Activated CD8-positive, alpha-beta T cell treated with anti-CD3 and anti-CD28 coated beads for 36 hours (primary cell): ENCODE measurements around the gene SFT2D3. TPM values are rescaled to one million over a fixed set of nuclear protein-coding genes. Genes with fewer than 3 reads are reported as not detected.

ENCODE experiments used
- ATAC-seq: fragments of 200-7000 bp; cut with Tn5 transposase; one replicate; pipeline ENCODE4 v1.10.0; 2021; ENCODE audit warnings: mild to moderate bottlenecking, moderate library complexity
- CTCF ChIA-PET: fragments of 350-600 bp; sonication (Branson Sonifier 250); formaldehyde crosslinking; loops from one replicate; lab custom pipeline; 2021; ENCODE audit warnings: antibody characterized with exemption; lab: Charles Lee
- POLR2A ChIA-PET: fragments of 350-600 bp; sonication (Branson Sonifier 250); formaldehyde crosslinking; loops from one replicate; lab custom pipeline; 2021; ENCODE audit warnings: antibody characterized with exemption; lab: Charles Lee
- DNase-seq: peaks from one replicate; pipeline ENCODE4 v3.0.0-alpha.2; 2020
- H3K27ac Mint-ChIP-seq: one replicate; pipeline ENCODE4 v1.8.0; 2021; ENCODE audit warnings: mild to moderate bottlenecking, mixed read lengths
- H3K27me3 Mint-ChIP-seq: one replicate; pipeline ENCODE4 v1.8.0; 2021; ENCODE audit warnings: mixed read lengths
- H3K36me3 Mint-ChIP-seq: one replicate; pipeline ENCODE4 v1.8.0; 2021; ENCODE audit warnings: low read depth, mixed read lengths
- H3K4me1 Mint-ChIP-seq: one replicate; pipeline ENCODE4 v1.8.0; 2021; ENCODE audit warnings: low read depth, mixed read lengths
- H3K4me3 Mint-ChIP-seq: one replicate; pipeline ENCODE4 v1.8.0; 2021; ENCODE audit warnings: mild to moderate bottlenecking, moderate library complexity, mixed read lengths
- H3K9me3 Mint-ChIP-seq: one replicate; pipeline ENCODE4 v1.8.0; 2021; ENCODE audit warnings: mixed read lengths
- CTCF ChIP-seq: fragments of 200-600 bp; IDR thresholded peaks from one replicate; pipeline ENCODE4 v1.8.0; 2022; ENCODE audit warnings: antibody characterized with exemption, mild to moderate bottlenecking
- intact Hi-C: fragments of 100-400 bp; cut with micrococcal nuclease; formaldehyde crosslinking; loops from one replicate; pipeline ENCODE4 v1.10.0; 2022
- total RNA-seq, 2 experiments: library from RNA; stranded (reverse); gene quantifications; one replicate each; pipeline ENCODE4 v1.2.3, GENCODE V29; 2021

The SFT2D3 gene
- total RNA-seq, 2 experiments from 2014 or later: 3.9 to 4.4 TPM

- ChIA-PET CTCF (no interaction called here), POLR2A (no interaction called here)
- peaks cover 4% of the 10 kb centered on the region for H3K4me1 Mint-ChIP-seq
- no peaks in the 10 kb centered on the region for H3K36me3 Mint-ChIP-seq
- no peak for TF ChIP-seq CTCF
- H3K9me3 Mint-ChIP-seq: no peaks in the 10 kb centered on the region
- H3K27me3 Mint-ChIP-seq: peaks cover 44% of the 10 kb centered on the region
- intact Hi-C loops: no loop called here
- no peak for DNase-seq
- no peak for ATAC-seq
- H3K4me3 Mint-ChIP-seq: no peak overlapping the region
- H3K27ac Mint-ChIP-seq: no peak overlapping the region
These were observed 31.0 kb upstream of the SFT2D3 start for GRCh38 chr2:127670055-127670956.

GRCh38 chr2:127670957-127671290 is 30.4 kb upstream of the SFT2D3 start:
- ChIA-PET POLR2A (no interaction called here), CTCF (no interaction called here)
- no peak overlapping the region for H3K4me3 Mint-ChIP-seq
- TF ChIP-seq CTCF: no peak
- H3K4me1 Mint-ChIP-seq: peaks cover 6% of the 10 kb centered on the region
- ATAC-seq (no peak), DNase-seq (no peak)
- H3K27ac Mint-ChIP-seq: no peak overlapping the region
- H3K36me3 Mint-ChIP-seq: no peaks in the 10 kb centered on the region
- intact Hi-C loops: no loop called here
- no peaks in the 10 kb centered on the region for H3K9me3 Mint-ChIP-seq
- peaks cover 47% of the 10 kb centered on the region for H3K27me3 Mint-ChIP-seq

- intact Hi-C loops: no loop called here
These were observed 29.6 kb upstream of the SFT2D3 start for GRCh38 chr2:127671557-127672302.

GRCh38 chr2:127672341-127673224 is 28.7 kb upstream of the SFT2D3 start:
- ATAC-seq (no peak), DNase-seq (no peak)
- H3K27me3 Mint-ChIP-seq: peaks cover 52% of the 10 kb centered on the region
- intact Hi-C loops: no loop called here
- H3K4me3 Mint-ChIP-seq: no peak overlapping the region
- H3K27ac Mint-ChIP-seq: no peak overlapping the region
- ChIA-PET POLR2A (no interaction called here), CTCF (interaction anchor here (1.3 kb wide), 1 partner anchor 82 kb away, joined by 6 read pairs; no protein-coding TSS in a partner anchor)
- no peaks in the 10 kb centered on the region for H3K9me3 Mint-ChIP-seq
- no peak for TF ChIP-seq CTCF
- H3K36me3 Mint-ChIP-seq: no peaks in the 10 kb centered on the region
- peaks cover 6% of the 10 kb centered on the region for H3K4me1 Mint-ChIP-seq

More at GRCh38 chr2:127671557-127672302, 29.6 kb upstream of the SFT2D3 start:
- H3K9me3 Mint-ChIP-seq: no peaks in the 10 kb centered on the region
- ChIA-PET POLR2A (no interaction called here), CTCF (interaction anchor here (1.3 kb wide), 1 partner anchor 81 kb away, joined by 6 read pairs; no protein-coding TSS in a partner anchor)
- no peak overlapping the region for H3K27ac Mint-ChIP-seq
- H3K4me1 Mint-ChIP-seq: peaks cover 6% of the 10 kb centered on the region
- no peak for TF ChIP-seq CTCF
- DNase-seq (no peak), ATAC-seq (no peak)
- H3K27me3 Mint-ChIP-seq: peaks cover 49% of the 10 kb centered on the region
- no peak overlapping the region for H3K4me3 Mint-ChIP-seq
- H3K36me3 Mint-ChIP-seq: no peaks in the 10 kb centered on the region
